Stimulated activated CD8-positive, alpha-beta memory T cell treated with anti-CD3 and anti-CD28 coated beads, Interleukin-4, amount 100 ng/mL, for 1 hour (primary cell): ENCODE results near the gene C20orf144.
A peak's percentile ranks its signal among the peaks of the same experiment; 100 is the strongest.

ENCODE experiments used
- DNase-seq, 2 donors: peaks; one replicate each; pipeline ENCODE4 v3.0.0-alpha.2; 2020; ENCODE audit warnings: low read depth in 2 of 2, low spot score in 1 of 2

C20orf144 gene

GRCh38 chr20:33664085-33664761 is 2.1 kb downstream of the C20orf144 start:
- no peak for DNase-seq

- DNase-seq = no peak
Measured at GRCh38 chr20:33664762-33665144, 2.6 kb downstream of the C20orf144 start.

DNA sequence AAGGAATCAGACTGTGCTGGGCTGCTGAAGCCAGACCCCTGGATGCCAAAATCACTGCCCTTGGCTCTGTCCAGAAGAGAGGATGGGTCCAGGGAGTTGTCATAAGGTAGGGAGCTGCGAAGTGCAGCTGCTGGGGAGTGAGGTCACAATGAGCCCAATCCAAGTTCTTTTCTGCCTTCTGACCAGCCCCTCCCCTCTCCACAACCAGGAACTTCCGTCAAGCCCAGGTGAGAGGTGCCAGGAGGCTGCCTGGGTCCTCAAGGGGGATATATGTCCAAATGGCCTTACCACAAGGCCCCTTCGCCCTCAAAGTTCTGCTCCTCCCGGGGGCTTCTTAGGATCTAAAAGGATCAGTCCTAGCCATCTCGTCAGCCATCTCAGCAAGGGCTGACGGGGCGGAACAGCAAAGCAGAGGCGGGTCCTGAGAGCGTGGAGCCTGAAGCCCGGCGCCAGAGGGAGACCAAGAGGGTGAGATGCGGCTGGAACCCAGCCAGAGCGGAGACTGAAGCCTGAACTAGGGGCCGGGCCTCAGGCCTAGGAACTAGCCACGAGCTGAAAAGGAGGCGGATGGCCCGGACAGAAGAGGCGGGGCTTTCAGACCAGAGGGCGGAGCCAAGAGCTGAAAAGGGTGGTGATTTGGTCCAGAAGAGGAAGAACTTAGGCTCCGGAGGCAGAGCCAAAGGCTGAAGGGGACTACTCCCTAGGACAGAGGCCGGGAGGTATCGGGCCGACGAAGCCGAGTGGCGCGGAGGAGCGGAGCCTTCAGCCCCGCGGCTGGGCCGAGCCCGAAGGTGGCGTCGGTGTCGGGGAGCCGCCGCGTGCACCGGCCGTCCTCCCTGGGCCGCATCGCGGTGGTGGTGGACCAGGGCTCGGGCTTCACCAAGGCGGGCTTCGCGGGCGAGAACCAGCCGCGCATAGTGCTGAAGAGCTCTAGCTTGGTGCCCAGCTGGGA is 4.4 kb downstream of the C20orf144 start, which contains the start of gene ACTL10:
Gene ACTL10 (plus strand): TSS at position 651 of the 952 bp plus-strand sequence. CDS start 555 bp downstream, outside the sequence.
- DNase-seq = peak; percentile 58 to 63

GRCh38 chr20:33667245-33667675 is 5.1 kb downstream of the C20orf144 start:
- DNase-seq = no peak

- peak; percentile 61 to 62 for DNase-seq
Measured at GRCh38 chr20:33667676-33668465, 5.7 kb downstream of the C20orf144 start.

GRCh38 chr20:33668466-33669155 is 6.5 kb downstream of the C20orf144 start:
- DNase-seq = no peak

- no peak for DNase-seq
Measured at GRCh38 chr20:33669224-33669623, 7.1 kb downstream of the C20orf144 start.

DNA sequence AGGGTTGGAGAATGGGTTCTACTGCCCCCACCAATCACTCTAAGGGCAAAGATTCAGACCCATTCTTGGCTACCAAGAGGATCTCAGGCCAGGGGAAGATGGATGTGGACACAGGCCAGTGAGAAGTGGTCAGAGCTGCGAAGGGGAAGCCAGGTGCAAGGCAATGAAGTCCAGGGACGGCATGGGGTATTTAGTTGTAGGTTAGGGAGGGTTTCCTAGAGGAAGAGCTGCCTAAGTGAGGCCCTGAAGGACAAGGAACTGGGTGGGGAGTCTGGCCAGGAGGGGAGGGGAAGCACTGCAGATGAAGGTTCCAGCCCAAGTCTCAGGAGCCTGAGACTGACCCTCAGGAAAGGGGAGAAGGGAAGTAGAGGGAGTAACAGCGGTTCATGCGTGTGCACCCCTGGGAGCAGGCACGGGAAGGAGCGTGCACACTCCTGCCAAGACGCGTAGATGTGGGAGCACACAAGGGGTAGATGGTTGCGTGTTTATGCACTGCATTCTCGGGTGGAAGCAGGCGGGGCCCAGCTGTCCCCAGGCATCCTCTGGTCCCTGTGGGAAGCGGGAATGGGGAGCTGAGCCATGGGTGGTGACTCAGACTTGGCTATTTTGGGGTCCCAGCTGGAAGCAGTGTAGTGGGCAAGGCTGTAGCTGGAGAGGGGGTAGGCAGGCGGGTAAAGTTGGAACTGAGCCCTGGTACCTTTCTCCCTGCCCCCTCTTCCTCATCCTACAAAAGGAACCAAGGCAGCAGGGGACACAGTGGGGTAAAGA is 7.9 kb downstream of the C20orf144 start:
- no peak for DNase-seq

GRCh38 chr20:33670715-33671499 is 8.8 kb downstream of the C20orf144 start:
- no peak for DNase-seq

DNA sequence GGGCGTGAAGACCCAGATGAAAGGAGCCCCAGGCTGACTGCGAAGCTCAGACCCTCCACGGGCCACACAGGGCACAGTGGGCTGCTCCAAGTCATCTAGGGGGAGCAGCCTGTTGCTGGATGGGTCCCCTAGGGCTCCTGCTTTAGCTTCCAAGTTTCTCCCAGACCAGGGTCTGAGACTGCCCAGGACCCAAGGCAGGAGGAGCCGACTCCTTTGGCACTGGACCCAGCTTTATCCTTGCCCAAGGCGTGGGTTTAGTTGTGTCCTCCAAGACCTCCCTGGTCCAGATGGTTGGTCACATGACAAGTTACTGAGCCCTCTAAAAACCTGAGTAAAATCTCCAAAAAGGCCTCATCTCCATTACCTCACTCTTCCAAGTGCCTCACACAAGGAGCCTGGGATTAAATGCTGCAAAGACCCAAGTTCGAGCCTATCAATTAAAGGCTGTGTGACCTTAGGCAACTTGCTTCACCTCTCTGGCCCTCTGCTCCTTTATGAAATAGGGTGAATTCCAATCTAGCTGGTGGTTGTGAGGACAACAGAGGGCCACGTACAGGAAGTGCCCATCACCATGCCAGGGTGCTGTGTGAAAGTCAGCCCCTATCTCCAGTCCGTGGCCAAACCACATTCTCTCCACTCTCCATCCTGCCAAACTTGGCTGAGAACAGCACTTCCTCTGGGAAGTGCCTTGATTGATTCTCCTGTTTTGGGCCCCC is 9.6 kb downstream of the C20orf144 start:
- DNase-seq = no peak

- no peak for DNase-seq
Measured at GRCh38 chr20:33672426-33673113, 10.4 kb downstream of the C20orf144 start.

- no peak for DNase-seq
Measured at GRCh38 chr20:33673114-33673409, 10.9 kb downstream of the C20orf144 start.

GRCh38 chr20:33673410-33674293 is 11.5 kb downstream of the C20orf144 start:
- no peak for DNase-seq

- DNase-seq = no peak
Measured at GRCh38 chr20:33674294-33675135, 12.4 kb downstream of the C20orf144 start, which contains the start of gene NECAB3. Gene NECAB3 (minus strand): TSS chr20:33674428. CDS start chr20:33674352, 76 bp downstream.

DNA sequence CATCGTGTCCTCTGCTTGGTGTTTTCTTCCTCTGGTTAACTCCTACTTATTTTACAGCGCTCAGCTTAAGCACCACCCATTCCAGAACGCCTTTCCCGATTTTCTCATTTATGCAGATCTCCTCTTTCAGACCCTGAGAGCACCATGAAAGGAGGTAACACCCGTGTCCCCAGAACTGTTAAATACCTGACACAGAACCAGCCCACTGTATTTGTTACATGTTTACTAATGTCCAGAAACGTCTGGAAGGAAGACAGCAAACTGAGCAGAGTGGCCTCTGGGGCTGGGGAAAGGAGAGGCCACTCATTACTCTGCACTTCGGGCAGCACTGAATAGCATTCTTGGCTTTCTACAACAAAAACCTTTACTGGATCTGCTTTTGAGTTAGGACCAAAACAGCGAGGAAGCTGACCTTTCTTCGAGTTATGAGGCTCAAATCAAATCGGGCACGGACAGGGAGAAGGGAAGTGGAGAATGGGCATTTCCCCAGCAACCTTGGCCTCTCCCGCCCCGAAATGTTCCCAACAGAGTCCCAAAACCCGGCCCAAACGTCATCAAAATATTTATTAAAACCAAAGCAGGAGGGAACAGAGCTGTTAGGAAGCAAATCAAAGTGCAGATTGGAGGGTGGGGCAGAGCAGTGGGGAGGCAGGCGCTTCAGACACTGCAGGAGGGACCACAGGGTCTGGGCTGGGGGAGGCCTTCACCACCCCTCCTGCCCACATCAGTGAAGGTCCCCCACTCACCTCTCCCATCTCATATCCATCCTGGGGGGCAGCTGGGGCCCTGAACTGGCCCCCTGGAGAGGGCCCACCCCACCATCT is 13.2 kb downstream of the C20orf144 start:
- no peak for DNase-seq
